NT2/D1 (cell line): ENCODE data around the gene LAG3.

Experiments
- DNase-seq: peaks from one replicate; pipeline ENCODE4 v3.0.0-alpha.2; 2011; ENCODE audit warnings: low read depth, low spot score
- H3K27me3 ChIP-seq: 2 replicates; pipeline ENCODE4 v1.6.0; 2011; ENCODE audit warnings: mild to moderate bottlenecking; ENCODE audit not compliant: insufficient read length, insufficient read depth
- H3K36me3 ChIP-seq: 2 replicates; pipeline ENCODE4 v1.6.1; 2011; ENCODE audit warnings: mild to moderate bottlenecking, low read length, mixed read lengths; ENCODE audit not compliant: insufficient read depth, insufficient read length
- H3K4me1 ChIP-seq: 2 replicates; pipeline ENCODE4 v1.5.1; 2011; ENCODE audit not compliant: insufficient read depth, insufficient read length
- H3K4me3 ChIP-seq: 2 replicates; pipeline ENCODE4 v1.5.1; 2011; ENCODE audit warnings: low read depth; ENCODE audit not compliant: insufficient read length
- H3K9ac ChIP-seq: 2 replicates; pipeline ENCODE4 v1.6.0; 2011; ENCODE audit warnings: low read depth; ENCODE audit not compliant: insufficient read length
- H3K9me3 ChIP-seq: 2 replicates; pipeline ENCODE4 v1.5.1; 2011; ENCODE audit warnings: mild to moderate bottlenecking, low read length; ENCODE audit not compliant: insufficient read depth
- SUZ12 ChIP-seq: IDR thresholded peaks from 2 replicates; pipeline ENCODE4 v1.6.1; 2011; ENCODE audit not compliant: insufficient read length, insufficient read depth; ENCODE audit errors: extremely low read depth
- YY1 ChIP-seq: IDR thresholded peaks from 2 replicates; pipeline ENCODE4 v1.6.1; 2011; ENCODE audit not compliant: insufficient read length, insufficient read depth
- ZNF274 ChIP-seq: IDR thresholded peaks from 2 replicates; pipeline ENCODE4 v1.6.1; 2011; ENCODE audit warnings: mild to moderate bottlenecking, low read depth, low read length

LAG3 gene

GRCh38 chr12:6795088-6795487, 22.8 kb downstream of the LAG3 start:
- no peak for DNase-seq
- Histone ChIP-seq H3K27me3 (no peaks in the 10 kb centered on the region), H3K4me3 (no peak overlapping the region), H3K4me1 (peaks cover 11% of the 10 kb centered on the region), H3K9me3 (no peaks in the 10 kb centered on the region), H3K36me3 (no peaks in the 10 kb centered on the region), H3K9ac (no peak overlapping the region)
- TF ChIP-seq ZNF274: no peak
- TF ChIP-seq SUZ12: no peak
- no peak for TF ChIP-seq YY1

- Histone ChIP-seq H3K9me3 (no peaks in the 10 kb centered on the region), H3K36me3 (no peaks in the 10 kb centered on the region), H3K9ac (no peak overlapping the region), H3K27me3 (no peaks in the 10 kb centered on the region), H3K4me1 (peaks cover 11% of the 10 kb centered on the region), H3K4me3 (no peak overlapping the region)
- TF ChIP-seq SUZ12: no peak
- TF ChIP-seq YY1: no peak
- no peak for TF ChIP-seq ZNF274
- no peak for DNase-seq
Observed at GRCh38 chr12:6796576-6796975, 24.3 kb downstream of the LAG3 start.

GRCh38 chr12:6799147-6799546, 26.8 kb downstream of the LAG3 start:
- no peaks in the 10 kb centered on the region; the same call in 1 of the 2 replicates for H3K9me3 ChIP-seq
- DNase-seq: no peak
- TF ChIP-seq ZNF274 (no peak), SUZ12 (no peak), YY1 (no peak)
- H3K27me3 ChIP-seq: no peaks in the 10 kb centered on the region
- no peaks in the 10 kb centered on the region for H3K36me3 ChIP-seq
- H3K4me1 ChIP-seq: no peaks in the 10 kb centered on the region
- no peak overlapping the region for H3K9ac ChIP-seq
- H3K4me3 ChIP-seq: no peak overlapping the region

GRCh38 chr12:6807170-6807569, 34.9 kb downstream of the LAG3 start:
- Histone ChIP-seq H3K36me3 (no peaks in the 10 kb centered on the region), H3K9me3 (no peaks in the 10 kb centered on the region; the same call in 1 of the 2 replicates), H3K9ac (no peak overlapping the region), H3K4me1 (peaks cover 8% of the 10 kb centered on the region), H3K27me3 (no peaks in the 10 kb centered on the region), H3K4me3 (no peak overlapping the region)
- TF ChIP-seq ZNF274: no peak
- TF ChIP-seq SUZ12: no peak
- no peak for TF ChIP-seq YY1
- DNase-seq: no peak

- H3K27me3 ChIP-seq: peaks cover 4% of the 10 kb centered on the region
- no peaks in the 10 kb centered on the region; the same call in 1 of the 2 replicates for H3K9me3 ChIP-seq
- H3K9ac ChIP-seq: no peak overlapping the region
- H3K4me1 ChIP-seq: peaks cover 8% of the 10 kb centered on the region
- DNase-seq: no peak
- H3K36me3 ChIP-seq: no peaks in the 10 kb centered on the region
- no peak overlapping the region for H3K4me3 ChIP-seq
- no peak for TF ChIP-seq ZNF274
- TF ChIP-seq SUZ12: no peak
Observed at GRCh38 chr12:6809056-6809455, 36.7 kb downstream of the LAG3 start.

- Histone ChIP-seq H3K27me3 (peaks cover 19% of the 10 kb centered on the region), H3K36me3 (no peaks in the 10 kb centered on the region), H3K4me1 (peaks cover 11% of the 10 kb centered on the region), H3K9me3 (no peaks in the 10 kb centered on the region), H3K9ac (peak overlapping the region; percentile 12), H3K4me3 (no peak overlapping the region)
- no peak for DNase-seq
- TF ChIP-seq SUZ12 (no peak), ZNF274 (no peak), YY1 (no peak)
Observed at GRCh38 chr12:6810758-6811157, 38.4 kb downstream of the LAG3 start.

GRCh38 chr12:6813363-6813762, 41.0 kb downstream of the LAG3 start:
- TF ChIP-seq SUZ12 (no peak), YY1 (no peak), ZNF274 (no peak)
- Histone ChIP-seq H3K4me3 (no peak overlapping the region), H3K9ac (no peak overlapping the region), H3K4me1 (peaks cover 21% of the 10 kb centered on the region), H3K9me3 (no peaks in the 10 kb centered on the region), H3K27me3 (peaks cover 23% of the 10 kb centered on the region), H3K36me3 (no peaks in the 10 kb centered on the region)
- no peak for DNase-seq

GRCh38 chr12:6816598-6816997, 44.3 kb downstream of the LAG3 start:
- H3K4me3 ChIP-seq: no peak overlapping the region
- peaks cover 32% of the 10 kb centered on the region for H3K4me1 ChIP-seq
- H3K9me3 ChIP-seq: no peaks in the 10 kb centered on the region
- H3K27me3 ChIP-seq: peaks cover 23% of the 10 kb centered on the region
- TF ChIP-seq YY1: no peak
- TF ChIP-seq SUZ12: no peak
- TF ChIP-seq ZNF274: no peak
- no peaks in the 10 kb centered on the region for H3K36me3 ChIP-seq
- no peak for DNase-seq
- no peak overlapping the region for H3K9ac ChIP-seq
